IMR-90 (cell line): Measurements from ENCODE around the gene APP. TPM values are rescaled to one million over a fixed set of nuclear protein-coding genes. Genes with fewer than 3 reads are reported as not detected.

Source experiments
- ATAC-seq: fragments of 200-7000 bp; cut with Tn5 transposase; 2 replicates; pipeline ENCODE4 v1.9.1; 2020; ENCODE audit warnings: low read depth, mild to moderate bottlenecking, moderate library complexity
- BruUV-seq: library from RNA; stranded (reverse); fragments of 400-500 nt; replicated peaks from 2 replicates; lab custom pipeline; 2021; lab: Mats Ljungman, UMichigan
- CTCF ChIA-PET: fragments of 300-600 bp; formaldehyde crosslinking; extraction: SDS; loops from one replicate; lab custom pipeline; 2021; ENCODE audit warnings: antibody characterized with exemption; lab: Yijun Ruan, JAX
- POLR2A ChIA-PET: fragments of 300-600 bp; sonication (Branson Sonifier 250); formaldehyde crosslinking; loops from one replicate; lab custom pipeline; 2022; ENCODE audit warnings: antibody characterized with exemption; ENCODE audit not compliant: unreplicated experiment; lab: Charles Lee
- DNase-seq: peaks from one replicate; pipeline ENCODE4 v3.0.0; 2013
- H2AFZ ChIP-seq: replicated peaks from 2 replicates; pipeline ENCODE3; 2013; ENCODE audit warnings: low read length, mild to moderate bottlenecking; ENCODE audit not compliant: poor library complexity
- H2AK5ac ChIP-seq: 2 replicates; pipeline ENCODE4 v1.6.1; 2013; ENCODE audit warnings: low read depth, low read length, inconsistent platforms
- H2AK9ac ChIP-seq: replicated peaks from 2 replicates; pipeline ENCODE3; 2013; ENCODE audit warnings: mild to moderate bottlenecking, low read depth, low read length, moderate library complexity; ENCODE audit not compliant: poor library complexity
- H2BK120ac ChIP-seq: 2 replicates; pipeline ENCODE4 v1.6.1; 2013; ENCODE audit warnings: low read depth, low read length, inconsistent platforms
- H2BK15ac ChIP-seq: 3 replicates; pipeline ENCODE4 v1.6.1; 2013; ENCODE audit warnings: low read depth, low read length, inconsistent platforms
- H2BK20ac ChIP-seq: 2 replicates; pipeline ENCODE4 v1.6.1; 2013; ENCODE audit warnings: low read depth, mild to moderate bottlenecking, inconsistent platforms, low read length, moderate library complexity
- H2BK5ac ChIP-seq: 2 replicates; pipeline ENCODE4 v1.6.1; 2013; ENCODE audit warnings: mild to moderate bottlenecking, low read depth, low read length, inconsistent platforms; ENCODE audit not compliant: poor library complexity, severe bottlenecking
- H3K14ac ChIP-seq: replicated peaks from 2 replicates; pipeline ENCODE4 v1.6.1; 2013; ENCODE audit warnings: low read depth, low read length, inconsistent platforms
- H3K18ac ChIP-seq: 2 replicates; pipeline ENCODE4 v1.6.1; 2013; ENCODE audit warnings: low read depth, low read length, control low read depth
- H3K23ac ChIP-seq: 2 replicates; pipeline ENCODE4 v1.6.1; 2013; ENCODE audit warnings: low read depth, low read length, inconsistent platforms
- H3K27ac ChIP-seq: 2 replicates; pipeline ENCODE4 v1.5.1; 2013; ENCODE audit warnings: mild to moderate bottlenecking, control low read depth, low read length; ENCODE audit not compliant: insufficient read depth
- H3K27me3 ChIP-seq: 2 replicates; pipeline ENCODE4 v1.6.1; 2013; ENCODE audit warnings: low read length; ENCODE audit not compliant: control insufficient read depth, insufficient read depth
- H3K36me3 ChIP-seq: 2 replicates; pipeline ENCODE4 v1.6.1; 2013; ENCODE audit warnings: low read length, mixed read lengths; ENCODE audit not compliant: control insufficient read depth, insufficient read depth
- H3K4ac ChIP-seq: 2 replicates; pipeline ENCODE4 v1.6.1; 2013; ENCODE audit warnings: low read depth, low read length, inconsistent platforms
- H3K4me1 ChIP-seq: 2 replicates; pipeline ENCODE4 v1.6.1; 2013; ENCODE audit warnings: low read length, mixed read lengths; ENCODE audit not compliant: control insufficient read depth, insufficient read depth
- H3K4me2 ChIP-seq: 2 replicates; pipeline ENCODE4 v1.6.1; 2013; ENCODE audit warnings: low read depth, mild to moderate bottlenecking, control low read depth, low read length, moderate library complexity
- H3K4me3 ChIP-seq: 2 replicates; pipeline ENCODE4 v1.5.1; 2013; ENCODE audit warnings: low read depth, mild to moderate bottlenecking, control low read depth, low read length, moderate library complexity; ENCODE audit not compliant: insufficient read depth
- H3K56ac ChIP-seq: 2 replicates; pipeline ENCODE4 v1.6.1; 2013; ENCODE audit warnings: low read length, inconsistent platforms; ENCODE audit not compliant: insufficient read depth; ENCODE audit errors: extremely low read depth
- H3K79me1 ChIP-seq, 2 experiments: 2 replicates each; pipeline ENCODE4 v1.6.1; 2013; ENCODE audit warnings: low read length in 2 of 2, inconsistent platforms in 1 of 2, low read depth in 1 of 2
- H3K9ac ChIP-seq: 2 replicates; pipeline ENCODE4 v1.6.1; 2013; ENCODE audit warnings: low read depth, low read length, control low read depth
- H3K9me1 ChIP-seq: 2 replicates; pipeline ENCODE4 v1.6.1; 2013; ENCODE audit warnings: low read length, inconsistent platforms; ENCODE audit not compliant: insufficient read depth
- H3K9me3 ChIP-seq: 2 replicates; pipeline ENCODE4 v1.6.1; 2013; ENCODE audit warnings: low read length; ENCODE audit not compliant: control insufficient read depth, insufficient read depth
- H4K20me1 ChIP-seq: 2 replicates; pipeline ENCODE4 v1.6.1; 2013; ENCODE audit warnings: low read length, inconsistent platforms; ENCODE audit not compliant: insufficient read depth
- H4K5ac ChIP-seq: 2 replicates; pipeline ENCODE4 v1.6.1; 2013; ENCODE audit warnings: mild to moderate bottlenecking, low read depth, low read length, control low read depth
- H4K8ac ChIP-seq, 2 experiments: 2 replicates each; pipeline ENCODE4 v1.6.1; 2013; ENCODE audit warnings: low read depth in 2 of 2, low read length in 2 of 2, control low read depth in 1 of 2, inconsistent platforms in 1 of 2
- H4K91ac ChIP-seq: 2 replicates; pipeline ENCODE4 v1.6.1; 2013; ENCODE audit warnings: low read depth, low read length, inconsistent platforms; ENCODE audit not compliant: insufficient read depth
- BHLHE40 ChIP-seq: fragments of 150-350 bp; IDR thresholded peaks from 2 replicates; pipeline ENCODE4 v1.6.1; 2016; ENCODE audit warnings: mild to moderate bottlenecking, low read depth, low read length
- CEBPB ChIP-seq: IDR thresholded peaks from 2 replicates; pipeline ENCODE4 v1.6.1; 2012; ENCODE audit warnings: low read depth, low read length, improper control_type of control experiment
- CHD1 ChIP-seq: IDR thresholded peaks from 2 replicates; pipeline ENCODE4 v1.6.1; 2012; ENCODE audit warnings: low read depth, low read length, improper control_type of control experiment
- FOS ChIP-seq: fragments of 150-350 bp; IDR thresholded peaks from 2 replicates; pipeline ENCODE4 v1.6.1; 2016; ENCODE audit warnings: low read depth, low read length
- MAFK ChIP-seq: IDR thresholded peaks from 2 replicates; pipeline ENCODE4 v1.6.1; 2012; ENCODE audit warnings: low read depth, low read length, improper control_type of control experiment
- MAZ ChIP-seq: IDR thresholded peaks from 2 replicates; pipeline ENCODE4 v1.6.1; 2012; ENCODE audit warnings: low read depth, mild to moderate bottlenecking, low read length, improper control_type of control experiment, moderate library complexity, borderline replicate concordance
- MXI1 ChIP-seq: IDR thresholded peaks from 2 replicates; pipeline ENCODE4 v1.6.1; 2012; ENCODE audit warnings: low read depth, mild to moderate bottlenecking, low read length, moderate library complexity, borderline replicate concordance
- NFE2L2 ChIP-seq: fragments of 150-350 bp; IDR thresholded peaks from 2 replicates; pipeline ENCODE4 v1.6.1; 2016; ENCODE audit warnings: low read depth, mild to moderate bottlenecking, low read length
- POLR2A ChIP-seq: IDR thresholded peaks from 2 replicates; pipeline ENCODE4 v1.6.1; 2012; ENCODE audit warnings: mild to moderate bottlenecking, low read depth, low read length
- RAD21 ChIP-seq: IDR thresholded peaks from 2 replicates; pipeline ENCODE4 v1.6.1; 2012; ENCODE audit warnings: low read length, improper control_type of control experiment
- RCOR1 ChIP-seq: IDR thresholded peaks from 2 replicates; pipeline ENCODE4 v1.6.1; 2012; ENCODE audit warnings: mild to moderate bottlenecking, low read length, improper control_type of control experiment; ENCODE audit not compliant: insufficient replicate concordance
- RFX5 ChIP-seq: IDR thresholded peaks from 2 replicates; pipeline ENCODE4 v1.8.0; 2012; ENCODE audit warnings: low read depth, mild to moderate bottlenecking, low read length, moderate library complexity
- SMC3 ChIP-seq: fragments of 150-350 bp; IDR thresholded peaks from 2 replicates; pipeline ENCODE4 v1.6.1; 2016; ENCODE audit warnings: low read depth, mild to moderate bottlenecking, antibody characterized with exemption, low read length, moderate library complexity
- WGBS, 2 experiments: methylation state at CpG; one replicate each; pipeline versions ENCODE4 v1.1.5 to v1.1.7; 2013; ENCODE audit warnings: missing lambda C conversion rate in 2 of 2; ENCODE audit not compliant: insufficient read length in 1 of 2; ENCODE audit errors: extremely low coverage in 2 of 2; 5-methylcytosine and 5-hydroxymethylcytosine counted together
- dilution Hi-C: fragments of 300-500 bp; cut with HindIII; formaldehyde crosslinking; loops from one replicate; pipeline ENCODE4 v1.14.3; 2018; ENCODE audit warnings: low sequenced_read_pairs; ENCODE audit not compliant: unreplicated experiment
- in situ Hi-C: fragments of 300-500 bp; cut with MboI; formaldehyde crosslinking; loops from 3 replicates; pipeline ENCODE4 v1.14.3; 2019; ENCODE audit warnings: low sequenced_read_pairs, inconsistent platforms, mixed read lengths
- intact Hi-C: fragments of 100-400 bp; cut with micrococcal nuclease; formaldehyde crosslinking; loops from 2 replicates; pipeline ENCODE4 v1.10.0; 2022
- polyA plus RNA-seq, 3 experiments: library from polyadenylated mRNA; depleted of rRNA; stranded (reverse); fragments of >200 nt; gene quantifications; 2 replicates each; pipeline ENCODE4 v1.2.3, GENCODE V29; 2012; ENCODE audit warnings: low replicate concordance in 1 of 3
- total RNA-seq: library from RNA; depleted of rRNA; stranded (reverse); fragments of >200 nt; gene quantifications from 2 replicates; pipeline ENCODE4 v1.2.3, GENCODE V29; 2012
- TF ChIP-seq, protein P1 (sequence below): fragments of 150-350 bp; IDR thresholded peaks from 2 replicates; pipeline ENCODE4 v1.6.1; 2016; ENCODE audit warnings: low read depth, mild to moderate bottlenecking, low read length, moderate library complexity, borderline replicate concordance
- TF ChIP-seq, protein P2 (sequence below): fragments of 150-350 bp; IDR thresholded peaks from 2 replicates; pipeline ENCODE4 v1.6.1; 2017; ENCODE audit warnings: mild to moderate bottlenecking, antibody characterized with exemption, low read length, low read depth
- TF ChIP-seq, protein P3 (sequence below): conservative IDR thresholded peaks from 2 replicates; pipeline ENCODE4 v1.5.1; 2012; ENCODE audit warnings: mild to moderate bottlenecking, low read depth, low read length, improper control_type of control experiment

The APP gene
- total and polyA plus RNA-seq, 2 of the 4 experiments (the other 2 are of a cell fraction): 191 to 530 TPM

DNA sequence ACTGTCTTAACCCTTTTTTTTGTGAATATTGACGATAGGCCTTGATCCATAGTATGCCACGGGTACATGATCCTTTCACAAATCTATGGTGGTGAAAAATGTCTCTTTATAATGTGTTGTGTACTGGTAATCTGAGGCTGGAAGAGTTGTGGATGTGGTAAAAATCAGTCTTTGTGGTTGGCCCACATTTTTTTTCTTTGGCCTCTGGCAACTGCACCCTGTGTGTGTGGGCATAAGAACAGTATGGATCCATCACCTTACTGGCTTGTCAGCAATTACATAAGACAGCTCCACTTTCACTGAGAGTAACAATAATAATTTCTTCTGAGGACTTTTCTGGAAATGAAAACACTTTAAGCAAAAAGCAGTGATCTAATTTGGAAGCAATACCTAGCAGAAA is 334.2 kb downstream of the APP start:
- Histone ChIP-seq H2AK5ac (no peak overlapping the region), H3K4ac (no peak overlapping the region), H3K4me3 (no peak overlapping the region), H3K9me3 (peaks cover 2% of the 10 kb centered on the region), H4K8ac (no peak overlapping the region; a peak in 1 of 4 replicates), H3K9me1 (no peaks in the 10 kb centered on the region), H2BK15ac (no peak overlapping the region; the same call in 2 of the 3 replicates), H4K5ac (no peak overlapping the region), H3K79me1 (no peaks in the 10 kb centered on the region), H2AFZ (no peak overlapping the region), H2AK9ac (no peak overlapping the region), H3K36me3 (no peaks in the 10 kb centered on the region), H2BK20ac (no peak overlapping the region), H3K14ac (no peak overlapping the region), H2BK120ac (no peak overlapping the region), H3K9ac (no peak overlapping the region), H3K56ac (no peak overlapping the region), H3K18ac (no peak overlapping the region), H3K4me2 (no peak overlapping the region), H3K23ac (no peak overlapping the region), H4K91ac (peak overlapping the region; percentile 38; the same call in 1 of the 2 replicates), H2BK5ac (no peak overlapping the region), H3K27ac (no peak overlapping the region), H4K20me1 (no peaks in the 10 kb centered on the region), H3K27me3 (peaks cover 2% of the 10 kb centered on the region), H3K4me1 (peaks cover 5% of the 10 kb centered on the region)
- ChIA-PET CTCF (no interaction called here), POLR2A (no interaction called here)
- ATAC-seq: no peak
- intact Hi-C loops (no loop called here), in situ Hi-C loops (no loop called here), dilution Hi-C loops (no loop called here)
- BruUV-seq: no TSS peak
- WGBS, 2 experiments: no CpG with 5 or more reads among the region's 2 CpGs
- TF ChIP-seq FOS (no peak), BHLHE40 (no peak), MAFK (no peak), CHD1 (no peak), POLR2A (no peak), MAZ (no peak), SMC3 (no peak), NFE2L2 (no peak), MXI1 (no peak), RCOR1 (no peak), RFX5 (no peak), CEBPB (no peak), RAD21 (no peak)
- TF ChIP-seq, protein P1, sequence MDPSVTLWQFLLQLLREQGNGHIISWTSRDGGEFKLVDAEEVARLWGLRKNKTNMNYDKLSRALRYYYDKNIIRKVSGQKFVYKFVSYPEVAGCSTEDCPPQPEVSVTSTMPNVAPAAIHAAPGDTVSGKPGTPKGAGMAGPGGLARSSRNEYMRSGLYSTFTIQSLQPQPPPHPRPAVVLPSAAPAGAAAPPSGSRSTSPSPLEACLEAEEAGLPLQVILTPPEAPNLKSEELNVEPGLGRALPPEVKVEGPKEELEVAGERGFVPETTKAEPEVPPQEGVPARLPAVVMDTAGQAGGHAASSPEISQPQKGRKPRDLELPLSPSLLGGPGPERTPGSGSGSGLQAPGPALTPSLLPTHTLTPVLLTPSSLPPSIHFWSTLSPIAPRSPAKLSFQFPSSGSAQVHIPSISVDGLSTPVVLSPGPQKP: no peak
- TF ChIP-seq, protein P2, sequence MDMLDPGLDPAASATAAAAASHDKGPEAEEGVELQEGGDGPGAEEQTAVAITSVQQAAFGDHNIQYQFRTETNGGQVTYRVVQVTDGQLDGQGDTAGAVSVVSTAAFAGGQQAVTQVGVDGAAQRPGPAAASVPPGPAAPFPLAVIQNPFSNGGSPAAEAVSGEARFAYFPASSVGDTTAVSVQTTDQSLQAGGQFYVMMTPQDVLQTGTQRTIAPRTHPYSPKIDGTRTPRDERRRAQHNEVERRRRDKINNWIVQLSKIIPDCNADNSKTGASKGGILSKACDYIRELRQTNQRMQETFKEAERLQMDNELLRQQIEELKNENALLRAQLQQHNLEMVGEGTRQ: no peak
- TF ChIP-seq, protein P3, sequence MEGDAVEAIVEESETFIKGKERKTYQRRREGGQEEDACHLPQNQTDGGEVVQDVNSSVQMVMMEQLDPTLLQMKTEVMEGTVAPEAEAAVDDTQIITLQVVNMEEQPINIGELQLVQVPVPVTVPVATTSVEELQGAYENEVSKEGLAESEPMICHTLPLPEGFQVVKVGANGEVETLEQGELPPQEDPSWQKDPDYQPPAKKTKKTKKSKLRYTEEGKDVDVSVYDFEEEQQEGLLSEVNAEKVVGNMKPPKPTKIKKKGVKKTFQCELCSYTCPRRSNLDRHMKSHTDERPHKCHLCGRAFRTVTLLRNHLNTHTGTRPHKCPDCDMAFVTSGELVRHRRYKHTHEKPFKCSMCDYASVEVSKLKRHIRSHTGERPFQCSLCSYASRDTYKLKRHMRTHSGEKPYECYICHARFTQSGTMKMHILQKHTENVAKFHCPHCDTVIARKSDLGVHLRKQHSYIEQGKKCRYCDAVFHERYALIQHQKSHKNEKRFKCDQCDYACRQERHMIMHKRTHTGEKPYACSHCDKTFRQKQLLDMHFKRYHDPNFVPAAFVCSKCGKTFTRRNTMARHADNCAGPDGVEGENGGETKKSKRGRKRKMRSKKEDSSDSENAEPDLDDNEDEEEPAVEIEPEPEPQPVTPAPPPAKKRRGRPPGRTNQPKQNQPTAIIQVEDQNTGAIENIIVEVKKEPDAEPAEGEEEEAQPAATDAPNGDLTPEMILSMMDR: no peak
- DNase-seq: no peak
